GM12873 (cell line): ENCODE data around the gene TFEC.

ENCODE experiments used
- TF ChIP-seq, protein P1 (sequence below): IDR thresholded peaks from 2 replicates; pipeline ENCODE4 v1.5.1; 2012; ENCODE audit warnings: low read depth, mild to moderate bottlenecking, moderate library complexity, low read length, control low read depth; ENCODE audit not compliant: insufficient read depth; ENCODE audit errors: missing control alignments

Gene TFEC

DNA sequence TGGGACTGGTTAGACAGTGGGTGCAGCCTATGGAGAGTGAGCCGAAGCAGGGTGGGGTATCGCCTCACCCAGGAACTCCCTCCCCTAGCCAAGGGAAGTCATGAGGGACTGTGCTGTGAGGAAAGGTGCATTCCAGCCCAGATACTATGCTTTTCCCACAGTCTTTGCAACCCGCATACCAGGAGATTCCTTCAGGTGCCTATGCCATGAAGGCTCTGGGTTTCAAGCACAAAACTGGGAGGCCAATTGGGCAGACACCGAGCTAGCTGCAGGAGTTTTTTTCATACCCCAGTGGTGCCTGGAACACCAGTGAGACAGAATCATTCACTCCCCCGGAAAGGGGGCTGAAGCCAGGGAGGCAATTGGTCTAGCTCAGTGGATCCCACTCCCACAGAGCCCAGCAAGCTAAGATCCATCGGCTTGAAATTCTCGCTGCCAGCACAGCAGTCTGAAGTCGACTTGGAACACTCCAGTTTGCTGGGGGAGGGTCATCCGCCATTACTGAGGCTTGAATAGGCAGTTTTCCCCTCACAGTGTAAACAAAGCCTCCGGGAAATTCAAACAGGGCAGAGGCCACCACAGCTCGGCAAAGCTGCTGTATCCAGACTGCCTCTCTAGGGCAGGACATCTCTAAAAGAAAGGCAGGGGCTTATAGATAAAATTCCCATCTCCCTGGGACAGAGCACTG lies 141.4 kb downstream of the TFEC start:
- TF ChIP-seq, protein P1, sequence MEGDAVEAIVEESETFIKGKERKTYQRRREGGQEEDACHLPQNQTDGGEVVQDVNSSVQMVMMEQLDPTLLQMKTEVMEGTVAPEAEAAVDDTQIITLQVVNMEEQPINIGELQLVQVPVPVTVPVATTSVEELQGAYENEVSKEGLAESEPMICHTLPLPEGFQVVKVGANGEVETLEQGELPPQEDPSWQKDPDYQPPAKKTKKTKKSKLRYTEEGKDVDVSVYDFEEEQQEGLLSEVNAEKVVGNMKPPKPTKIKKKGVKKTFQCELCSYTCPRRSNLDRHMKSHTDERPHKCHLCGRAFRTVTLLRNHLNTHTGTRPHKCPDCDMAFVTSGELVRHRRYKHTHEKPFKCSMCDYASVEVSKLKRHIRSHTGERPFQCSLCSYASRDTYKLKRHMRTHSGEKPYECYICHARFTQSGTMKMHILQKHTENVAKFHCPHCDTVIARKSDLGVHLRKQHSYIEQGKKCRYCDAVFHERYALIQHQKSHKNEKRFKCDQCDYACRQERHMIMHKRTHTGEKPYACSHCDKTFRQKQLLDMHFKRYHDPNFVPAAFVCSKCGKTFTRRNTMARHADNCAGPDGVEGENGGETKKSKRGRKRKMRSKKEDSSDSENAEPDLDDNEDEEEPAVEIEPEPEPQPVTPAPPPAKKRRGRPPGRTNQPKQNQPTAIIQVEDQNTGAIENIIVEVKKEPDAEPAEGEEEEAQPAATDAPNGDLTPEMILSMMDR: no peak

DNA sequence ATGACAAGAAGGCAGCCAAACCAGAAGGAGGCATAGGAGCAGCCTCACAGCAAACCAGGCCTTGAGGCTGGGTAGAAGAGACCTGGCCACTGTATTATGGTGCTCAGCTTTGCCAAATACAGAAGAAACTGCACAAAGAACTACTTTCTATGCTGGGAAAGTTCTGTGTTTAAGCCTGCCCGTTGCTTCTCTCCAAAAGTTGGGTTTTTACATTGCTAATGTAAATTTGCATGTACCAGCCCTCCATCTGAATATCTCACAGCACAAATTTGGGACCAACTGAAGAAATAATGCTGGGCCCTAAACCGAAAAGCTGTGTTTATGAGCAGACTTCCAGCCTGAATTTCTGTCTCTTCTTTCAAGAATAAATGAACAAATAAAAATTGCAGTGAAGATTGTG lies 145.0 kb downstream of the TFEC start:
- TF ChIP-seq, protein P1: no peak
